ENCODE data around the gene MCTP1. TPM values are rescaled to one million over a fixed set of nuclear protein-coding genes. Genes with fewer than 3 reads are reported as not detected.

Gene MCTP1
- total RNA-seq, 1 experiment from 2014 or later: 7.5 TPM

DNA sequence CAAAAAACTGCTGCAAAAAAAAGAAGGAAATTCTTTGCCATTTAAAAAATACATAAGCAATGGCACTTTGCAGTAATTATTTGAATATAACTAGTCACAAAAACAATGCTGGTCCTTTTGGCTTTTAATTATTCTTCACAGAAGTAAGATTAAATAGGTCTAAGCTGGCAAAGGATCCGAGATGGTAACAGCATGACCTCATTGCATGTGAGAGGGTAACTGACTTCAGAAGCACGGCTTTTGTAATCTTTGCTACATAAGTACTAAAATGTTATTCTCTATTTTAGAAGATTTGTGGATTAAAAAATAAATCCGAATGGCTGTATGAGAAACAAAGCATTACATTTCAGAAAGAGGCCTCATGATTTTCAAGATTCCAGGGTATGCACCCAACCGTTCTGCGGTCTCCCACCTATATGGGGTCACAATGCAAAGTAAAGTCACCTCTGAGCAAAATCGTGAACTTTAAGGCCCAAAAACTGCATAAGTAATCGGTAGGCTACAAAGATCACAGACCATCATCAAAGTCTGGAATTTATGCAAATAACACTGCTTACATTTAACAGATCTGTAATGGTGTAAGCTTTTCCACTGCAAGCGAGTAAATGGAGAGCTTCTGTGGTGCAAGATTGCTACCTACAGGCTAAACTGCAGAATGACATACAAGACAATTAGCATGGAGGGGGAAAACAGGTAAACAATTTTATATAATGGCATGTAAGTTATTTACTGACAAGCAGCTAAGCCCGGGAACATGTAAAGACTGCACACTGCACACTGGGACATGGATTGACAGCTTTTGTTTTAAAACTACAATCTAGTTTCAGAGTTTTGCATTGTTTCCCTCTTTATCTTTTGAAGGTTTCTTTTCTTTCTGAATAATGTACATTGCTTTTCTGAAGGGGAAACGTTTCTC is 434.8 kb downstream of the MCTP1 start:
- no peaks in the 10 kb centered on the region for H3K4me1 ChIP-seq (ENCODE audit: insufficient read depth, low read length)
- no TSS peak for BruUV-seq (replicated peaks)
- no peaks in the 10 kb centered on the region for H3K36me3 ChIP-seq (ENCODE audit: low read depth, low read length)
- no peak overlapping the region for H3K9ac ChIP-seq (ENCODE audit: low read length)
- no peak overlapping the region for H2AFZ ChIP-seq (ENCODE audit: low read length)
- H3K4me3 ChIP-seq (ENCODE audit: low read length): no peak overlapping the region
- no peaks in the 10 kb centered on the region for H3K9me3 ChIP-seq (ENCODE audit: low read length)
- intact Hi-C loops (cut with micrococcal nuclease): loop anchor here (10.0 kb wide), 1 partner anchor 325 kb away; no protein-coding TSS in a partner anchor
- no peaks in the 10 kb centered on the region for H3K27me3 ChIP-seq (ENCODE audit: low read length)
- H3F3A ChIP-seq (ENCODE audit: low read length, unreplicated experiment): no peaks in the 10 kb centered on the region
- H3K4me2 ChIP-seq (ENCODE audit: low read length): no peak overlapping the region
- POLR2A ChIA-PET (ENCODE audit: unreplicated experiment): no interaction called here
- DNase-seq: peak; percentile 51
- CTCF ChIA-PET: no interaction called here
- H3K9me2 ChIP-seq (replicated peaks; ENCODE audit: low read length): no peaks in the 10 kb centered on the region
- no peaks in the 10 kb centered on the region for H3K79me2 ChIP-seq (ENCODE audit: low read length)
- H3K27ac ChIP-seq (ENCODE audit: low read length): no peak overlapping the region
- no peaks in the 10 kb centered on the region for H4K20me1 ChIP-seq (ENCODE audit: low read length)
- peak; percentile 64; the same call in 1 of the 2 replicates for ATAC-seq
- TF ChIP-seq EZH2phosphoT487 (IDR thresholded peaks at IDR 0.05; ENCODE audit: borderline replicate concordance, low read length) (no peak), EZH2 (IDR thresholded peaks at IDR 0.05; ENCODE audit: low read length, unreplicated experiment) (no peak)
- TF ChIP-seq, protein P1, sequence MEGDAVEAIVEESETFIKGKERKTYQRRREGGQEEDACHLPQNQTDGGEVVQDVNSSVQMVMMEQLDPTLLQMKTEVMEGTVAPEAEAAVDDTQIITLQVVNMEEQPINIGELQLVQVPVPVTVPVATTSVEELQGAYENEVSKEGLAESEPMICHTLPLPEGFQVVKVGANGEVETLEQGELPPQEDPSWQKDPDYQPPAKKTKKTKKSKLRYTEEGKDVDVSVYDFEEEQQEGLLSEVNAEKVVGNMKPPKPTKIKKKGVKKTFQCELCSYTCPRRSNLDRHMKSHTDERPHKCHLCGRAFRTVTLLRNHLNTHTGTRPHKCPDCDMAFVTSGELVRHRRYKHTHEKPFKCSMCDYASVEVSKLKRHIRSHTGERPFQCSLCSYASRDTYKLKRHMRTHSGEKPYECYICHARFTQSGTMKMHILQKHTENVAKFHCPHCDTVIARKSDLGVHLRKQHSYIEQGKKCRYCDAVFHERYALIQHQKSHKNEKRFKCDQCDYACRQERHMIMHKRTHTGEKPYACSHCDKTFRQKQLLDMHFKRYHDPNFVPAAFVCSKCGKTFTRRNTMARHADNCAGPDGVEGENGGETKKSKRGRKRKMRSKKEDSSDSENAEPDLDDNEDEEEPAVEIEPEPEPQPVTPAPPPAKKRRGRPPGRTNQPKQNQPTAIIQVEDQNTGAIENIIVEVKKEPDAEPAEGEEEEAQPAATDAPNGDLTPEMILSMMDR (conservative IDR thresholded peaks at IDR 0.05; ENCODE audit: low read depth, low read length): peak; percentile 78

DNA sequence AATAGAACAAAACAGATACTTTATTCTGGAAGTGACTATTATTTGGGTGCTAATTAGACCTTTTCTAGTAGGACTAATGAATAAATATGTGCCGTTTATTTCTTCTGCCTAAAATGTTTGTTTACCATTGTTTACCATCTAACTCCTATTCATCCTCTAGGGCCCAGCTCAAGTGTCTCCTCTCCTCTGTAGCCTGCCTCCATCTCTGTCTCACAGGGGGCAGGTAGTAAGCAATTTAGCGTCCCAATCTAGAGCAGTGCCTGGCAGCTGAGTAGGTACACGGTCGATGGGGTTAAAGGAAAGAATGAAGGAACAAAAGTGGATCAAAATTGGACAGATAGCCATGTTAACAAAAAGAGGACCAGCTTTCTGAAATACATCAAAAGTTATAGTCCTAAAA is 435.6 kb downstream of the MCTP1 start:
- TF ChIP-seq EZH2 (IDR thresholded peaks at IDR 0.05; ENCODE audit: low read length, unreplicated experiment): no peak
- H2AFZ ChIP-seq (ENCODE audit: low read length): no peak overlapping the region

DNA sequence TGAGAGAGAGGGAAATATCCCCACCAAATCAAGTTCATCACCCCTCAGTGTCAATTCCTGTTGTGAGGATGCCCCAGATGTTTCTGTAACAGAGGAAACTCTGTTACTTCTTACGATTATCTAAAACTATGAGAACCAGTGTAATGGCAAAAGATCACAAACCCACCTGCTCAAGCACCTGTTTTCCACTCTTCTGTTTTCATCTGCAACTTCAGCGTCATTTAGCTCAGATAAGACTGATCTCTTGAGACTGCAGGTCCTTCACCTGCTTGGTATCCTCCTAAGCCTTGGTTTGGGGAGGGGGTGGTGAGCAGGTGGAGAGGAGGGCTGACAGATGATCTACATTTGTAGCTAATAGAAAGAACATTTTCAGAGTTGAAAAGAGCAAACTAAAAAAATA is 437.2 kb downstream of the MCTP1 start:
- H3F3A ChIP-seq (ENCODE audit: low read length, unreplicated experiment): no peaks in the 10 kb centered on the region
- TF ChIP-seq EZH2 (IDR thresholded peaks at IDR 0.05; ENCODE audit: low read length, unreplicated experiment): no peak
- TF ChIP-seq, protein P1 (conservative IDR thresholded peaks at IDR 0.05; ENCODE audit: low read depth, low read length): no peak
- TF ChIP-seq EZH2phosphoT487 (IDR thresholded peaks at IDR 0.05; ENCODE audit: borderline replicate concordance, low read length): no peak
- no peak for DNase-seq
- no peaks in the 10 kb centered on the region for H3K27me3 ChIP-seq (ENCODE audit: low read length)
- H3K9ac ChIP-seq (ENCODE audit: low read length): no peak overlapping the region
- no peak overlapping the region for H3K4me2 ChIP-seq (ENCODE audit: low read length)
- no peak overlapping the region for H3K4me3 ChIP-seq (ENCODE audit: low read length)
- intact Hi-C loops (cut with micrococcal nuclease): no loop called here
- no peaks in the 10 kb centered on the region for H3K36me3 ChIP-seq (ENCODE audit: low read depth, low read length)
- no peak for ATAC-seq
- H3K79me2 ChIP-seq (ENCODE audit: low read length): no peaks in the 10 kb centered on the region
- BruUV-seq (replicated peaks): no TSS peak
- CTCF ChIA-PET: no interaction called here
- POLR2A ChIA-PET (ENCODE audit: unreplicated experiment): no interaction called here
- no peak overlapping the region for H2AFZ ChIP-seq (ENCODE audit: low read length)
- H3K4me1 ChIP-seq (ENCODE audit: insufficient read depth, low read length): no peaks in the 10 kb centered on the region
- H3K9me2 ChIP-seq (replicated peaks; ENCODE audit: low read length): no peaks in the 10 kb centered on the region
- H3K9me3 ChIP-seq (ENCODE audit: low read length): no peaks in the 10 kb centered on the region
- H4K20me1 ChIP-seq (ENCODE audit: low read length): no peaks in the 10 kb centered on the region
- H3K27ac ChIP-seq (ENCODE audit: low read length): no peak overlapping the region

More for the DNA sequence above, 435.6 kb downstream of the MCTP1 start:
- H3K9ac ChIP-seq (ENCODE audit: low read length): no peak overlapping the region
- H3K27ac ChIP-seq (ENCODE audit: low read length): no peak overlapping the region
- BruUV-seq (replicated peaks): no TSS peak
- CTCF ChIA-PET: no interaction called here
- H3K36me3 ChIP-seq (ENCODE audit: low read depth, low read length): no peaks in the 10 kb centered on the region
- no peak overlapping the region for H3K4me3 ChIP-seq (ENCODE audit: low read length)
- no peaks in the 10 kb centered on the region for H3K9me2 ChIP-seq (replicated peaks; ENCODE audit: low read length)
- no peak for DNase-seq
- no peaks in the 10 kb centered on the region for H3K79me2 ChIP-seq (ENCODE audit: low read length)
- no peaks in the 10 kb centered on the region for H3K4me1 ChIP-seq (ENCODE audit: insufficient read depth, low read length)
- no peak overlapping the region for H3K4me2 ChIP-seq (ENCODE audit: low read length)
- no peaks in the 10 kb centered on the region for H3K27me3 ChIP-seq (ENCODE audit: low read length)
- H3K9me3 ChIP-seq (ENCODE audit: low read length): no peaks in the 10 kb centered on the region
- H3F3A ChIP-seq (ENCODE audit: low read length, unreplicated experiment): no peaks in the 10 kb centered on the region
- POLR2A ChIA-PET (ENCODE audit: unreplicated experiment): no interaction called here
- intact Hi-C loops (cut with micrococcal nuclease): no loop called here
- ATAC-seq: no peak
- no peaks in the 10 kb centered on the region for H4K20me1 ChIP-seq (ENCODE audit: low read length)
